Endometrium (tissue), 2 donors: ENCODE measurements around the gene KLHDC7A.
"Not testable (repeated sequence)": the region's sequence is repeated elsewhere in the genome, so short reads cannot be mapped to it uniquely, and the experiment has no call there.

Experiments
- FAIRE-seq: peaks from 2 replicates; lab custom pipeline; 2012; peaks lifted over from hg19 to GRCh38; lab: Jason Lieb, UNC
- donor health status: control.
- donor health status: control.

Gene KLHDC7A

GRCh38 chr1:18480315-18481189 lies at the start of gene KLHDC7A:
Gene KLHDC7A (plus strand): TSS chr1:18480930. CDS start chr1:18480982, 52 bp downstream.
- no peak for FAIRE-seq

GRCh38 chr1:18434041-18434440 lies 46.7 kb upstream of the KLHDC7A start:
- FAIRE-seq: no peak

GRCh38 chr1:18440385-18441226 lies 40.1 kb upstream of the KLHDC7A start:
- no peak for FAIRE-seq

- FAIRE-seq: no peak
These were observed 36.9 kb upstream of the KLHDC7A start for GRCh38 chr1:18443587-18444520.

- FAIRE-seq: no peak
These were observed 36.2 kb upstream of the KLHDC7A start for GRCh38 chr1:18444563-18444962.

GRCh38 chr1:18446751-18447150 lies 34.0 kb upstream of the KLHDC7A start:
- no peak for FAIRE-seq

GRCh38 chr1:18447509-18448220 lies 33.1 kb upstream of the KLHDC7A start:
- FAIRE-seq: no peak

GRCh38 chr1:18448889-18449288 lies 31.8 kb upstream of the KLHDC7A start:
- FAIRE-seq: no peak

- FAIRE-seq: no peak
These were observed 28.2 kb upstream of the KLHDC7A start for GRCh38 chr1:18452550-18452949.

GRCh38 chr1:18458133-18459092 lies 22.3 kb upstream of the KLHDC7A start:
- FAIRE-seq: no peak

- no peak for FAIRE-seq
These were observed 19.1 kb upstream of the KLHDC7A start for GRCh38 chr1:18461656-18462055.

GRCh38 chr1:18462517-18462916 lies 18.2 kb upstream of the KLHDC7A start:
- not testable (repeated sequence) for FAIRE-seq

- no peak for FAIRE-seq
These were observed 17.7 kb upstream of the KLHDC7A start for GRCh38 chr1:18463063-18463462.

GRCh38 chr1:18463984-18464664 lies 16.6 kb upstream of the KLHDC7A start:
- no peak for FAIRE-seq

- FAIRE-seq: no peak
These were observed 16.1 kb upstream of the KLHDC7A start for GRCh38 chr1:18464665-18465050.

GRCh38 chr1:18466676-18467075 lies 14.1 kb upstream of the KLHDC7A start:
- no peak for FAIRE-seq

- FAIRE-seq: no peak
These were observed 12.2 kb upstream of the KLHDC7A start for GRCh38 chr1:18468570-18468969.

- FAIRE-seq: no peak
These were observed 11.2 kb upstream of the KLHDC7A start for GRCh38 chr1:18469514-18469913.

- FAIRE-seq: no peak
These were observed 9.9 kb upstream of the KLHDC7A start for GRCh38 chr1:18470671-18471355.
